ENCODE results near the gene ACKR3. TPM values are rescaled to one million over a fixed set of nuclear protein-coding genes. Genes with fewer than 3 reads are reported as not detected.

Gene ACKR3
- total and polyA plus RNA-seq, 2 donors (not counting 1 experiment from before 2014, with no cell fraction given): 7.1 to 15.3 TPM

- H3K4me3 ChIP-seq (ENCODE audit: control extremely low read depth in 1 of 5, extremely low read depth in 1 of 5, insufficient read depth in 1 of 5, low read depth in 2 of 5, low read length in 4 of 5): no peak overlapping the region
- H2AFZ ChIP-seq (ENCODE audit: insufficient read depth, low read depth, low read length, poor library complexity, severe bottlenecking): no peak overlapping the region
- Mint-ChIP-seq H3K4me3 (no peak overlapping the region), H3K27ac (no peak overlapping the region), H3K27me3 (no peaks in the 10 kb centered on the region), H3K4me1 (peaks cover 7% of the 10 kb centered on the region), H3K9me3 (ENCODE audit: insufficient read depth) (no peaks in the 10 kb centered on the region)
- DNase-seq (no peak), ATAC-seq (ENCODE audit: low read depth) (no peak)
- intact Hi-C loops (cut with micrococcal nuclease): no loop called here
- ChIA-PET POLR2A (no interaction called here), CTCF (no interaction called here)
- H4K20me1 ChIP-seq (ENCODE audit: control insufficient read depth, insufficient read depth, low read length, poor library complexity, severe bottlenecking): no peaks in the 10 kb centered on the region
- H3K4me2 ChIP-seq (replicated peaks; ENCODE audit: low read depth, low read length, poor library complexity, severe bottlenecking): no peak overlapping the region
- no peaks in the 10 kb centered on the region for H3K27me3 ChIP-seq (replicated peaks in 1 of 4; ENCODE audit: control extremely low read depth in 1 of 4, control insufficient read depth in 3 of 4, insufficient read depth in 4 of 4, low read length in 3 of 4)
- no peaks in the 10 kb centered on the region for H3K9me3 ChIP-seq (ENCODE audit: control extremely low read depth in 1 of 3, control insufficient read depth in 2 of 3, insufficient read depth in 1 of 3, low read length in 2 of 3)
- 93% methylated on average over 9 of the region's 9 CpGs for WGBS (ENCODE audit: insufficient coverage)
- H3K4me1 ChIP-seq (ENCODE audit: control insufficient read depth in 2 of 2, insufficient read depth in 2 of 2, low read length in 2 of 2): no peaks in the 10 kb centered on the region
- H3K9ac ChIP-seq (ENCODE audit: low read length): no peak overlapping the region
- H3K27ac ChIP-seq (ENCODE audit: low read length in 2 of 2): no peak overlapping the region
- no peaks in the 10 kb centered on the region for H3K79me2 ChIP-seq (ENCODE audit: control insufficient read depth, insufficient read depth, low read length)
- H3K36me3 ChIP-seq (replicated peaks in 1 of 2; ENCODE audit: control extremely low read depth in 1 of 2, control insufficient read depth in 1 of 2, extremely low read depth in 1 of 2, insufficient read depth in 2 of 2, low read length in 1 of 2): peaks cover 0 to 11% of the 10 kb centered on the region in 2 experiments
- TF ChIP-seq EZH2 (IDR thresholded peaks at IDR 0.05; ENCODE audit: borderline replicate concordance, insufficient read depth, low read depth, low read length, poor library complexity, severe bottlenecking): no peak
Measured at GRCh38 chr2:236579746-236580315, 10.2 kb downstream of the ACKR3 start.

GRCh38 chr2:236580746-236581355, 11.2 kb downstream of the ACKR3 start:
- POLR2A ChIA-PET: no interaction called here
- H3K9ac ChIP-seq (ENCODE audit: low read length): no peak overlapping the region
- H3K4me1 ChIP-seq (ENCODE audit: control insufficient read depth in 2 of 2, insufficient read depth in 2 of 2, low read length in 2 of 2): no peaks in the 10 kb centered on the region
- no peak overlapping the region for H2AFZ ChIP-seq (ENCODE audit: insufficient read depth, low read depth, low read length, poor library complexity, severe bottlenecking)
- Mint-ChIP-seq H3K27me3 (no peaks in the 10 kb centered on the region), H3K4me1 (peaks cover 7% of the 10 kb centered on the region), H3K27ac (peak overlapping the region; percentile 32), H3K9me3 (ENCODE audit: insufficient read depth) (no peaks in the 10 kb centered on the region), H3K4me3 (no peak overlapping the region)
- H3K36me3 ChIP-seq (replicated peaks in 1 of 2; ENCODE audit: control extremely low read depth in 1 of 2, control insufficient read depth in 1 of 2, extremely low read depth in 1 of 2, insufficient read depth in 2 of 2, low read length in 1 of 2): peaks cover 0 to 11% of the 10 kb centered on the region in 2 experiments
- no peak overlapping the region for H3K27ac ChIP-seq (ENCODE audit: low read length in 2 of 2)
- ATAC-seq (ENCODE audit: low read depth) (no peak), DNase-seq (no peak)
- no peak overlapping the region for H3K4me2 ChIP-seq (replicated peaks; ENCODE audit: low read depth, low read length, poor library complexity, severe bottlenecking)
- H4K20me1 ChIP-seq (ENCODE audit: control insufficient read depth, insufficient read depth, low read length, poor library complexity, severe bottlenecking): no peaks in the 10 kb centered on the region
- CTCF ChIA-PET: interaction anchor here (0.5 kb wide), 1 partner anchor 44 kb away, joined by 3 read pairs; no protein-coding TSS in a partner anchor
- no peaks in the 10 kb centered on the region for H3K79me2 ChIP-seq (ENCODE audit: control insufficient read depth, insufficient read depth, low read length)
- H3K27me3 ChIP-seq (replicated peaks in 1 of 4; ENCODE audit: control extremely low read depth in 1 of 4, control insufficient read depth in 3 of 4, insufficient read depth in 4 of 4, low read length in 3 of 4): no peaks in the 10 kb centered on the region
- TF ChIP-seq EZH2 (IDR thresholded peaks at IDR 0.05; ENCODE audit: borderline replicate concordance, insufficient read depth, low read depth, low read length, poor library complexity, severe bottlenecking): no peak
- TF ChIP-seq CTCF (IDR thresholded peaks at IDR 0.05): no peak
- no peak overlapping the region for H3K4me3 ChIP-seq (ENCODE audit: control extremely low read depth in 1 of 5, extremely low read depth in 1 of 5, insufficient read depth in 1 of 5, low read depth in 2 of 5, low read length in 4 of 5)
- 97% methylated on average over 29 of the region's 29 CpGs for WGBS (ENCODE audit: insufficient coverage)
- no peaks in the 10 kb centered on the region for H3K9me3 ChIP-seq (ENCODE audit: control extremely low read depth in 1 of 3, control insufficient read depth in 2 of 3, insufficient read depth in 1 of 3, low read length in 2 of 3)
- intact Hi-C loops (cut with micrococcal nuclease): no loop called here
